Measurements from ENCODE around the gene ZBTB46. TPM values are rescaled to one million over a fixed set of nuclear protein-coding genes. Genes with fewer than 3 reads are reported as not detected.

Gene ZBTB46
- total RNA-seq (2022; extraction: Qiagen RNA extraction; ENCODE audit: low read depth) = 0.66 to 0.86 TPM (median 0.78 TPM) in 5 replicates

GRCh38 chr20:63830841-63831588 lies at the start of gene ZBTB46:
ZBTB46 (minus strand) TSS chr20:63831264; CDS start chr20:63790757, 40,507 bp downstream.

GRCh38 chr20:63864978-63865640 lies 34.0 kb upstream of the ZBTB46 start, which contains the start of gene TPD52L2:
TPD52L2 (plus strand) TSS chr20:63865270; CDS start chr20:63865366, 96 bp downstream.

GRCh38 chr20:63861365-63861934 lies 30.4 kb upstream of the ZBTB46 start, which contains the start of gene ABHD16B:
ABHD16B (plus strand) TSS chr20:63861498; CDS start chr20:63861541, 43 bp downstream.

GRCh38 chr20:63739130-63740069 lies 91.7 kb downstream of the ZBTB46 start, which contains the start of gene SLC2A4RG:
SLC2A4RG (plus strand) TSS chr20:63739776; CDS start chr20:63739913, 137 bp downstream.

GRCh38 chr20:63735859-63736718 lies 95.0 kb downstream of the ZBTB46 start, which contains the start of gene LIME1:
LIME1 (plus strand) TSS chr20:63736664; CDS start chr20:63737550, 886 bp downstream.

GRCh38 chr20:63707558-63708300 lies 123.3 kb downstream of the ZBTB46 start, which contains the start of the genes ARFRP1 and ZGPAT:
ARFRP1 (minus strand) TSS chr20:63707976; CDS start chr20:63707091, 885 bp downstream.
ZGPAT (plus strand) TSS chr20:63708039; CDS start chr20:63708581, 542 bp downstream.

GRCh38 chr20:63696628-63697356 lies 134.3 kb downstream of the ZBTB46 start, which contains the start of gene TNFRSF6B:
TNFRSF6B (plus strand) TSS chr20:63696652; CDS start chr20:63696768, 116 bp downstream.

Other genes with a start within 250 kb of the ZBTB46 start
- gene GMEB2, start 204.2 kb downstream of the ZBTB46 start, total RNA-seq (2022; extraction: Qiagen RNA extraction; ENCODE audit: low read depth) = 8.6 to 10.9 TPM (median 10.3 TPM) in 5 replicates
- gene STMN3, start 177.8 kb downstream of the ZBTB46 start, total RNA-seq (2022; extraction: Qiagen RNA extraction; ENCODE audit: low read depth) = 8.1 to 11.1 TPM (median 10.3 TPM) in 5 replicates
- gene RTEL1, start 173.0 kb downstream of the ZBTB46 start, total RNA-seq (2022; extraction: Qiagen RNA extraction; ENCODE audit: low read depth) = 4.5 to 8.8 TPM (median 7.1 TPM) in 5 replicates
- 0.14 to 0.95 TPM (median 0.74 TPM) in 4 of 5 replicates, not detected in the other for gene TNFRSF6B, start 134.6 kb downstream of the ZBTB46 start, total RNA-seq (2022; extraction: Qiagen RNA extraction; ENCODE audit: low read depth)
- 31.8 to 43.5 TPM (median 36.1 TPM) in 5 replicates for gene ARFRP1, start 123.3 kb downstream of the ZBTB46 start, total RNA-seq (2022; extraction: Qiagen RNA extraction; ENCODE audit: low read depth)
- gene ZGPAT, start 123.2 kb downstream of the ZBTB46 start, total RNA-seq (2022; extraction: Qiagen RNA extraction; ENCODE audit: low read depth) = 22.2 to 29.4 TPM (median 28.1 TPM) in 5 replicates
- gene LIME1, start 94.6 kb downstream of the ZBTB46 start, total RNA-seq (2022; extraction: Qiagen RNA extraction; ENCODE audit: low read depth) = 3.9 to 9.6 TPM (median 8.7 TPM) in 5 replicates
- gene SLC2A4RG, start 91.5 kb downstream of the ZBTB46 start, total RNA-seq (2022; extraction: Qiagen RNA extraction; ENCODE audit: low read depth) = 62.3 to 102 TPM (median 97.2 TPM) in 5 replicates
- not detected in 5 replicates for gene ABHD16B, start 30.2 kb upstream of the ZBTB46 start, total RNA-seq (2022; extraction: Qiagen RNA extraction; ENCODE audit: low read depth)
- 126 to 136 TPM (median 130 TPM) in 5 replicates for gene TPD52L2, start 34.0 kb upstream of the ZBTB46 start, total RNA-seq (2022; extraction: Qiagen RNA extraction; ENCODE audit: low read depth)
- 23.7 to 30.3 TPM (median 28.4 TPM) in 5 replicates for gene DNAJC5, start 63.9 kb upstream of the ZBTB46 start, total RNA-seq (2022; extraction: Qiagen RNA extraction; ENCODE audit: low read depth)
- 24.4 to 35.3 TPM (median 32.2 TPM) in 5 replicates for gene UCKL1, start 125.2 kb upstream of the ZBTB46 start, total RNA-seq (2022; extraction: Qiagen RNA extraction; ENCODE audit: low read depth)
- gene ZNF512B, start 138.7 kb upstream of the ZBTB46 start, total RNA-seq (2022; extraction: Qiagen RNA extraction; ENCODE audit: low read depth) = 9.1 to 12.4 TPM (median 11.8 TPM) in 5 replicates
- gene SAMD10, start 148.4 kb upstream of the ZBTB46 start, total RNA-seq (2022; extraction: Qiagen RNA extraction; ENCODE audit: low read depth) = not detected in 5 replicates
- gene PRPF6, start 149.9 kb upstream of the ZBTB46 start, total RNA-seq (2022; extraction: Qiagen RNA extraction; ENCODE audit: low read depth) = 49.9 to 54.3 TPM (median 53.6 TPM) in 5 replicates
- 0.33 to 0.64 TPM (median 0.57 TPM) in 5 replicates for gene C20orf204, start 204.9 kb upstream of the ZBTB46 start, total RNA-seq (2022; extraction: Qiagen RNA extraction; ENCODE audit: low read depth)
- 1.7 to 2.6 TPM (median 2.2 TPM) in 5 replicates for gene SOX18, start 218.4 kb upstream of the ZBTB46 start, total RNA-seq (2022; extraction: Qiagen RNA extraction; ENCODE audit: low read depth)
- gene TCEA2, start 231.9 kb upstream of the ZBTB46 start, total RNA-seq (2022; extraction: Qiagen RNA extraction; ENCODE audit: low read depth) = 32.3 to 48.6 TPM (median 44.4 TPM) in 5 replicates
- gene RGS19, start 248.3 kb upstream of the ZBTB46 start, total RNA-seq (2022; extraction: Qiagen RNA extraction; ENCODE audit: low read depth) = 17.9 to 32.1 TPM (median 28.1 TPM) in 5 replicates
- 0.70 to 0.88 TPM (median 0.75 TPM) in 5 replicates for gene OPRL1, start 248.8 kb upstream of the ZBTB46 start, total RNA-seq (2022; extraction: Qiagen RNA extraction; ENCODE audit: low read depth)

Data from A549 treated with GW870086 at 1 μM for 4 hours (cell line).